ENCODE data around the gene PEX14. TPM values are rescaled to one million over a fixed set of nuclear protein-coding genes. Genes with fewer than 3 reads are reported as not detected.
A peak's percentile ranks its signal among the peaks of the same experiment; 100 is the strongest.

Gene PEX14
- total RNA-seq, 1 experiment from 2014 or later: 29.3 TPM

GRCh38 chr1:10528066-10529014 lies 53.6 kb downstream of the PEX14 start:
- H3K27ac ChIP-seq (ENCODE audit: low read depth, low read length): peak overlapping the region; percentile 51; the same call in 1 of the 2 replicates
- peak; percentile 80 for DNase-seq (ENCODE audit: low read depth, low spot score)
- POLR2A ChIA-PET: no interaction called here
- TF ChIP-seq JUND (IDR thresholded peaks at IDR 0.05): peak; percentile 89
- 0 out of 2 replicates have a peak, but pooled peaks have one; percentile 74 for TF ChIP-seq SIN3A (IDR thresholded peaks at IDR 0.05; ENCODE audit: low read depth)
- no peak for TF ChIP-seq EZH2phosphoT487 (IDR thresholded peaks at IDR 0.05; ENCODE audit: borderline replicate concordance)
- TF ChIP-seq TCF7L2 (IDR thresholded peaks at IDR 0.05; ENCODE audit: borderline replicate concordance, extremely low read depth, insufficient read depth, insufficient read length): no peak
- TF ChIP-seq RAD21 (IDR thresholded peaks at IDR 0.05; ENCODE audit: low read depth): no peak
- TF ChIP-seq POLR2AphosphoS5 (IDR thresholded peaks at IDR 0.05; ENCODE audit: low read depth, low read length): no peak
- TF ChIP-seq ZFX (IDR thresholded peaks at IDR 0.05): no peak
- TF ChIP-seq, protein P1, sequence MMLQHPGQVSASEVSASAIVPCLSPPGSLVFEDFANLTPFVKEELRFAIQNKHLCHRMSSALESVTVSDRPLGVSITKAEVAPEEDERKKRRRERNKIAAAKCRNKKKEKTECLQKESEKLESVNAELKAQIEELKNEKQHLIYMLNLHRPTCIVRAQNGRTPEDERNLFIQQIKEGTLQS (IDR thresholded peaks at IDR 0.05): peak; percentile 48; the same call in 1 of the 2 replicates
- TF ChIP-seq YY1 (IDR thresholded peaks at IDR 0.05; ENCODE audit: extremely low read depth, insufficient replicate concordance, low read depth, low read length): peak; percentile 6
- TF ChIP-seq ZNF274 (IDR thresholded peaks at IDR 0.05; ENCODE audit: low read depth, low read length): no peak
- no peak for TF ChIP-seq CEBPB (IDR thresholded peaks at IDR 0.05; ENCODE audit: low read depth)
- peak; percentile 68 for TF ChIP-seq SP1 (IDR thresholded peaks at IDR 0.05; ENCODE audit: low read depth)
- no peak for TF ChIP-seq EZH2 (IDR thresholded peaks at IDR 0.05)
- TF ChIP-seq ZBTB33 (IDR thresholded peaks at IDR 0.05; ENCODE audit: extremely low read depth, insufficient replicate concordance, low read length): no peak
- TF ChIP-seq FOSL1 (IDR thresholded peaks at IDR 0.05; ENCODE audit: low read depth): peak; percentile 89
- TF ChIP-seq, protein P2, sequence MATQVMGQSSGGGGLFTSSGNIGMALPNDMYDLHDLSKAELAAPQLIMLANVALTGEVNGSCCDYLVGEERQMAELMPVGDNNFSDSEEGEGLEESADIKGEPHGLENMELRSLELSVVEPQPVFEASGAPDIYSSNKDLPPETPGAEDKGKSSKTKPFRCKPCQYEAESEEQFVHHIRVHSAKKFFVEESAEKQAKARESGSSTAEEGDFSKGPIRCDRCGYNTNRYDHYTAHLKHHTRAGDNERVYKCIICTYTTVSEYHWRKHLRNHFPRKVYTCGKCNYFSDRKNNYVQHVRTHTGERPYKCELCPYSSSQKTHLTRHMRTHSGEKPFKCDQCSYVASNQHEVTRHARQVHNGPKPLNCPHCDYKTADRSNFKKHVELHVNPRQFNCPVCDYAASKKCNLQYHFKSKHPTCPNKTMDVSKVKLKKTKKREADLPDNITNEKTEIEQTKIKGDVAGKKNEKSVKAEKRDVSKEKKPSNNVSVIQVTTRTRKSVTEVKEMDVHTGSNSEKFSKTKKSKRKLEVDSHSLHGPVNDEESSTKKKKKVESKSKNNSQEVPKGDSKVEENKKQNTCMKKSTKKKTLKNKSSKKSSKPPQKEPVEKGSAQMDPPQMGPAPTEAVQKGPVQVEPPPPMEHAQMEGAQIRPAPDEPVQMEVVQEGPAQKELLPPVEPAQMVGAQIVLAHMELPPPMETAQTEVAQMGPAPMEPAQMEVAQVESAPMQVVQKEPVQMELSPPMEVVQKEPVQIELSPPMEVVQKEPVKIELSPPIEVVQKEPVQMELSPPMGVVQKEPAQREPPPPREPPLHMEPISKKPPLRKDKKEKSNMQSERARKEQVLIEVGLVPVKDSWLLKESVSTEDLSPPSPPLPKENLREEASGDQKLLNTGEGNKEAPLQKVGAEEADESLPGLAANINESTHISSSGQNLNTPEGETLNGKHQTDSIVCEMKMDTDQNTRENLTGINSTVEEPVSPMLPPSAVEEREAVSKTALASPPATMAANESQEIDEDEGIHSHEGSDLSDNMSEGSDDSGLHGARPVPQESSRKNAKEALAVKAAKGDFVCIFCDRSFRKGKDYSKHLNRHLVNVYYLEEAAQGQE (IDR thresholded peaks at IDR 0.05; ENCODE audit: low read depth): no peak
- no peak for TF ChIP-seq ELF1 (IDR thresholded peaks at IDR 0.05; ENCODE audit: borderline replicate concordance, low read depth)
- TF ChIP-seq, protein P3, sequence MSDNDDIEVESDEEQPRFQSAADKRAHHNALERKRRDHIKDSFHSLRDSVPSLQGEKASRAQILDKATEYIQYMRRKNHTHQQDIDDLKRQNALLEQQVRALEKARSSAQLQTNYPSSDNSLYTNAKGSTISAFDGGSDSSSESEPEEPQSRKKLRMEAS (IDR thresholded peaks at IDR 0.05): peak; percentile 76
- TF ChIP-seq EGR1 (IDR thresholded peaks at IDR 0.05; ENCODE audit: low read depth): no peak

More at GRCh38 chr1:10528066-10529014, 53.6 kb downstream of the PEX14 start:
- peak overlapping the region; percentile 84 for H3K4me2 ChIP-seq (ENCODE audit: low read length)
- no peaks in the 10 kb centered on the region for H3K27me3 ChIP-seq (ENCODE audit: insufficient read depth, low read length)
- intact Hi-C loops (cut with micrococcal nuclease): no loop called here
- peak overlapping the region; percentile 8 to 37; a peak in 3 of 4 replicates for H3K4me3 ChIP-seq (replicated peaks in 1 of 2; ENCODE audit: low read depth in 1 of 2, low read length in 2 of 2)
- peak overlapping the region; percentile 37 for H3K9ac ChIP-seq (ENCODE audit: low read length)
- no peak overlapping the region for H2AFZ ChIP-seq (ENCODE audit: low read depth, low read length, poor library complexity, severe bottlenecking)
- H3K79me2 ChIP-seq (ENCODE audit: insufficient read depth, low read length): peaks cover 68% of the 10 kb centered on the region
- no peaks in the 10 kb centered on the region for H3K9me2 ChIP-seq (ENCODE audit: insufficient read depth)
- ChIA-PET RAD21 (ENCODE audit: low non-redundant PET in 1 of 2, low total read pairs in 2 of 2, uncharacterized antibody in 2 of 2, unreplicated experiment in 2 of 2) (interaction anchor here in 1 of 2 experiments (1.1 kb wide), 1 partner anchor 339 kb away, joined by 3 read pairs; no protein-coding TSS in a partner anchor), CTCF (interaction anchor here (0.5 to 1.7 kb wide), 8 partner anchors 9 to 414 kb away, joined by 3 to 10 read pairs (median 3); no protein-coding TSS in a partner anchor)
- H4K20me1 ChIP-seq (ENCODE audit: insufficient read depth): no peaks in the 10 kb centered on the region
- ATAC-seq: peak; percentile 93
- peaks cover 27 to 42% of the 10 kb centered on the region in 2 experiments for H3K4me1 ChIP-seq (ENCODE audit: control insufficient read depth in 1 of 2, insufficient read depth in 2 of 2, low read length in 2 of 2)
- no peaks in the 10 kb centered on the region for H3K9me3 ChIP-seq (ENCODE audit: control insufficient read depth in 1 of 2, insufficient read depth in 1 of 2, low read depth in 1 of 2, low read length in 2 of 2)
- no TSS peak for BruUV-seq (replicated peaks)
- H3K36me3 ChIP-seq (ENCODE audit: control insufficient read depth in 1 of 2, insufficient read depth in 2 of 2, low read length in 2 of 2): no peaks in the 10 kb centered on the region
